WTC11 (cell line): ENCODE data around the gene GPRASP2. TPM values are rescaled to one million over a fixed set of nuclear protein-coding genes. Genes with fewer than 3 reads are reported as not detected.

Experiments
- ATAC-seq: fragments of 200-7000 bp; cut with Tn5 transposase; 2 replicates; pipeline ENCODE4 v1.10.0; 2021; ENCODE audit warnings: mild to moderate bottlenecking, moderate library complexity
- CTCF ChIA-PET: fragments of 300-600 bp; sonication (Branson Sonifier 250); formaldehyde crosslinking; loops from one replicate; lab custom pipeline; 2021; ENCODE audit warnings: antibody characterized with exemption; lab: Charles Lee
- POLR2A ChIA-PET: fragments of 350-600 bp; sonication (Branson Sonifier 250); formaldehyde crosslinking; loops from one replicate; lab custom pipeline; 2021; ENCODE audit warnings: antibody characterized with exemption; lab: Charles Lee
- DNase-seq: peaks from one replicate; pipeline ENCODE4 v3.0.0; 2021; ENCODE audit warnings: low spot score
- H3K27ac Mint-ChIP-seq: 2 replicates; pipeline ENCODE4 v1.8.0; 2021; ENCODE audit warnings: mixed read lengths
- H3K27me3 Mint-ChIP-seq: 2 replicates; pipeline ENCODE4 v1.8.0; 2021; ENCODE audit warnings: low read depth, mild to moderate bottlenecking, moderate library complexity, mixed read lengths
- H3K36me3 Mint-ChIP-seq: 2 replicates; pipeline ENCODE4 v1.8.0; 2021; ENCODE audit warnings: mixed read lengths
- H3K4me1 Mint-ChIP-seq: 2 replicates; pipeline ENCODE4 v1.8.0; 2022; ENCODE audit warnings: mixed read lengths
- H3K4me3 Mint-ChIP-seq: 2 replicates; pipeline ENCODE4 v1.8.0; 2021; ENCODE audit warnings: mild to moderate bottlenecking, moderate library complexity, mixed read lengths
- H3K9me3 Mint-ChIP-seq: 2 replicates; pipeline ENCODE4 v1.8.0; 2021; ENCODE audit warnings: mixed read lengths
- ARID4B ChIP-seq: sonication (generic); formaldehyde crosslinking; IDR thresholded peaks from 2 replicates; pipeline ENCODE4 v1.8.0; 2023; ENCODE audit warnings: missing genetic modification reagents, mild to moderate bottlenecking, borderline replicate concordance
- ETV6 ChIP-seq: sonication (generic); formaldehyde crosslinking; IDR thresholded peaks from 2 replicates; pipeline ENCODE4 v1.8.1; 2022; ENCODE audit warnings: mild to moderate bottlenecking, missing genetic modification reagents
- GRHL2 ChIP-seq: fragments of 250-450 bp; sonication (Bioruptor Pico); IDR thresholded peaks from 2 replicates; pipeline ENCODE4 v1.8.0; 2022; ENCODE audit warnings: mild to moderate bottlenecking, moderate library complexity; ENCODE audit not compliant: insufficient replicate concordance, severe bottlenecking
- MLX ChIP-seq: sonication (generic); formaldehyde crosslinking; IDR thresholded peaks from 2 replicates; pipeline ENCODE4 v1.8.1; 2023; ENCODE audit warnings: mild to moderate bottlenecking, missing genetic modification reagents, moderate library complexity
- MXD4 ChIP-seq: fragments of 250-450 bp; sonication (Bioruptor Pico); IDR thresholded peaks from 2 replicates; pipeline ENCODE4 v1.8.0; 2021; ENCODE audit warnings: mild to moderate bottlenecking, moderate library complexity, borderline replicate concordance
- SMAD3 ChIP-seq: sonication (generic); formaldehyde crosslinking; IDR thresholded peaks from 2 replicates; pipeline ENCODE4 v1.8.0; 2022; ENCODE audit warnings: missing genetic modification reagents, mild to moderate bottlenecking, borderline replicate concordance
- TCF7 ChIP-seq: sonication (generic); formaldehyde crosslinking; IDR thresholded peaks from 2 replicates; pipeline ENCODE4 v1.8.0; 2022; ENCODE audit warnings: mild to moderate bottlenecking, low read depth, missing genetic modification reagents, moderate library complexity
- total RNA-seq: library from RNA; stranded (reverse); gene quantifications from 3 replicates; pipeline ENCODE4 v1.2.3, GENCODE V29; 2021
- TF ChIP-seq, protein P1 (sequence below): sonication (generic); formaldehyde crosslinking; conservative IDR thresholded peaks from 2 replicates; pipeline ENCODE4 v1.8.1; 2022; ENCODE audit warnings: mild to moderate bottlenecking, missing genetic modification reagents
- TF ChIP-seq, protein P2 (sequence below): sonication (generic); formaldehyde crosslinking; IDR thresholded peaks from 2 replicates; pipeline ENCODE4 v1.8.0; 2022; ENCODE audit warnings: mild to moderate bottlenecking, missing genetic modification reagents
- TF ChIP-seq, protein P3 (sequence below): sonication (generic); formaldehyde crosslinking; IDR thresholded peaks from 2 replicates; pipeline ENCODE4 v1.8.1; 2022; ENCODE audit warnings: mild to moderate bottlenecking, moderate library complexity, missing genetic modification reagents
- TF ChIP-seq, protein P4 (sequence below): fragments of 250-450 bp; sonication (Bioruptor Pico); IDR thresholded peaks from 2 replicates; pipeline ENCODE4 v1.9.0; 2021; ENCODE audit warnings: mild to moderate bottlenecking, borderline replicate concordance

GPRASP2 gene
- total RNA-seq, 1 experiment from 2014 or later = 18.5 TPM

DNA sequence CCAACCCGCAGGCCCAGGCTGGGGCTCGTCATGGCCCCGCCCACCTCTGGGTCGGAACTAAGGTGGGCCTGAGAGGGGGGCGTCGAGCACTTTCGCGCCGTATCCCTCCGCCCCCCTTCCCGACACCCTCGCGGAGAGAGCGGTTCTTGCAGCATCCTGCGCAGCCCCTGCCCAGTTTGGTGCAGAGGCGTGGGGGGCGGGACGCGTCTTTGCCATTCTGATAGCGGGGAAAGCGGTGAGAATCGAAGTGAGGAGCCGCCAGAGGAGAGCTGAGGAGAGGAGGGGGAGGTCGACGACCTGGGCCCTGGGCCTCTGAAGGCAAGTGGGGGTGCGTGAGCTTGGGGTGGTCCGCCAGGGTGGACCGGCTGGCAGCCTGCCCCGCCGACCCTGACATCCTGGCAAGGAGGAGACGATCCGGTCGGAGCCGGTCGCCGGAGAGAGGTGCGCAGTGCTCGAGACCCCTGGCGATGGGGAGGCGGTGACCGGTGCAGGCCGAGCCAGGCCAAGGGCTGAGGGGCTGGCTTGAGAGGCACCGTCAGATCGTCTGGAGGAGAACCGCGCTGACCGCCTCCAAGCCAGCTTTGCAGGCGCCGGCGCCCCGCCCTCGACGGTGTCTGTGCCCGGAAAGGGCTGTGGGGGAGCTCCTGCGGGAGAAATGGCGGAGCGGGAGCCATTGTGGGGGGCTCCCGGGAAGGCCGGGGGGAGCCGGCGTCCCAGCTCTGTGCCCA lies 33.8 kb downstream of the GPRASP2 start (continued):
- peak; percentile 45; the same call in 1 of the 2 replicates for TF ChIP-seq ARID4B
- TF ChIP-seq ETV6 (CRISPR knock-in tag) = no peak
- TF ChIP-seq SMAD3 (CRISPR knock-in tag) = 0 out of 2 replicates have a peak, but pooled peaks have one; percentile 42
- 0 out of 2 replicates have a peak, but pooled peaks have one; percentile 34 for TF ChIP-seq MLX (CRISPR knock-in tag)
- no peak for TF ChIP-seq GRHL2 (CRISPR knock-in tag)
- TF ChIP-seq, protein P1, sequence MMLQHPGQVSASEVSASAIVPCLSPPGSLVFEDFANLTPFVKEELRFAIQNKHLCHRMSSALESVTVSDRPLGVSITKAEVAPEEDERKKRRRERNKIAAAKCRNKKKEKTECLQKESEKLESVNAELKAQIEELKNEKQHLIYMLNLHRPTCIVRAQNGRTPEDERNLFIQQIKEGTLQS (CRISPR knock-in tag) = no peak
- TF ChIP-seq, protein P2, sequence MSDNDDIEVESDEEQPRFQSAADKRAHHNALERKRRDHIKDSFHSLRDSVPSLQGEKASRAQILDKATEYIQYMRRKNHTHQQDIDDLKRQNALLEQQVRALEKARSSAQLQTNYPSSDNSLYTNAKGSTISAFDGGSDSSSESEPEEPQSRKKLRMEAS (CRISPR knock-in tag) = peak; percentile 34; the same call in 1 of the 2 replicates
- TF ChIP-seq, protein P3, sequence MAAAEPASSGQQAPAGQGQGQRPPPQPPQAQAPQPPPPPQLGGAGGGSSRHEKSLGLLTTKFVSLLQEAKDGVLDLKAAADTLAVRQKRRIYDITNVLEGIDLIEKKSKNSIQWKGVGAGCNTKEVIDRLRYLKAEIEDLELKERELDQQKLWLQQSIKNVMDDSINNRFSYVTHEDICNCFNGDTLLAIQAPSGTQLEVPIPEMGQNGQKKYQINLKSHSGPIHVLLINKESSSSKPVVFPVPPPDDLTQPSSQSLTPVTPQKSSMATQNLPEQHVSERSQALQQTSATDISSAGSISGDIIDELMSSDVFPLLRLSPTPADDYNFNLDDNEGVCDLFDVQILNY (CRISPR knock-in tag) = peak; percentile 71; the same call in 1 of the 2 replicates
- TF ChIP-seq, protein P4, sequence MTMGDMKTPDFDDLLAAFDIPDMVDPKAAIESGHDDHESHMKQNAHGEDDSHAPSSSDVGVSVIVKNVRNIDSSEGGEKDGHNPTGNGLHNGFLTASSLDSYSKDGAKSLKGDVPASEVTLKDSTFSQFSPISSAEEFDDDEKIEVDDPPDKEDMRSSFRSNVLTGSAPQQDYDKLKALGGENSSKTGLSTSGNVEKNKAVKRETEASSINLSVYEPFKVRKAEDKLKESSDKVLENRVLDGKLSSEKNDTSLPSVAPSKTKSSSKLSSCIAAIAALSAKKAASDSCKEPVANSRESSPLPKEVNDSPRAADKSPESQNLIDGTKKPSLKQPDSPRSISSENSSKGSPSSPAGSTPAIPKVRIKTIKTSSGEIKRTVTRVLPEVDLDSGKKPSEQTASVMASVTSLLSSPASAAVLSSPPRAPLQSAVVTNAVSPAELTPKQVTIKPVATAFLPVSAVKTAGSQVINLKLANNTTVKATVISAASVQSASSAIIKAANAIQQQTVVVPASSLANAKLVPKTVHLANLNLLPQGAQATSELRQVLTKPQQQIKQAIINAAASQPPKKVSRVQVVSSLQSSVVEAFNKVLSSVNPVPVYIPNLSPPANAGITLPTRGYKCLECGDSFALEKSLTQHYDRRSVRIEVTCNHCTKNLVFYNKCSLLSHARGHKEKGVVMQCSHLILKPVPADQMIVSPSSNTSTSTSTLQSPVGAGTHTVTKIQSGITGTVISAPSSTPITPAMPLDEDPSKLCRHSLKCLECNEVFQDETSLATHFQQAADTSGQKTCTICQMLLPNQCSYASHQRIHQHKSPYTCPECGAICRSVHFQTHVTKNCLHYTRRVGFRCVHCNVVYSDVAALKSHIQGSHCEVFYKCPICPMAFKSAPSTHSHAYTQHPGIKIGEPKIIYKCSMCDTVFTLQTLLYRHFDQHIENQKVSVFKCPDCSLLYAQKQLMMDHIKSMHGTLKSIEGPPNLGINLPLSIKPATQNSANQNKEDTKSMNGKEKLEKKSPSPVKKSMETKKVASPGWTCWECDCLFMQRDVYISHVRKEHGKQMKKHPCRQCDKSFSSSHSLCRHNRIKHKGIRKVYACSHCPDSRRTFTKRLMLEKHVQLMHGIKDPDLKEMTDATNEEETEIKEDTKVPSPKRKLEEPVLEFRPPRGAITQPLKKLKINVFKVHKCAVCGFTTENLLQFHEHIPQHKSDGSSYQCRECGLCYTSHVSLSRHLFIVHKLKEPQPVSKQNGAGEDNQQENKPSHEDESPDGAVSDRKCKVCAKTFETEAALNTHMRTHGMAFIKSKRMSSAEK (CRISPR knock-in tag) = no peak
- no peak for TF ChIP-seq MXD4

GRCh38 chrX:102765217-102765616 lies 53.0 kb downstream of the GPRASP2 start:
- H3K4me3 Mint-ChIP-seq = no peak overlapping the region
- ChIA-PET CTCF (interaction anchor here (1.4 kb wide), 1 partner anchor 70 kb away, joined by 5 read pairs; no protein-coding TSS in a partner anchor), POLR2A (no interaction called here)
- TF ChIP-seq SMAD3 (CRISPR knock-in tag) = no peak
- TF ChIP-seq TCF7 (CRISPR knock-in tag) = no peak
- no peak for TF ChIP-seq MLX (CRISPR knock-in tag)
- ATAC-seq (no peak), DNase-seq (no peak)
- H3K27me3 Mint-ChIP-seq = no peaks in the 10 kb centered on the region
- no peaks in the 10 kb centered on the region for H3K36me3 Mint-ChIP-seq
- no peaks in the 10 kb centered on the region for H3K9me3 Mint-ChIP-seq
- no peak overlapping the region for H3K27ac Mint-ChIP-seq
- peaks cover 4% of the 10 kb centered on the region for H3K4me1 Mint-ChIP-seq
